ENCODE measurements around the gene DMXL2.

DNA sequence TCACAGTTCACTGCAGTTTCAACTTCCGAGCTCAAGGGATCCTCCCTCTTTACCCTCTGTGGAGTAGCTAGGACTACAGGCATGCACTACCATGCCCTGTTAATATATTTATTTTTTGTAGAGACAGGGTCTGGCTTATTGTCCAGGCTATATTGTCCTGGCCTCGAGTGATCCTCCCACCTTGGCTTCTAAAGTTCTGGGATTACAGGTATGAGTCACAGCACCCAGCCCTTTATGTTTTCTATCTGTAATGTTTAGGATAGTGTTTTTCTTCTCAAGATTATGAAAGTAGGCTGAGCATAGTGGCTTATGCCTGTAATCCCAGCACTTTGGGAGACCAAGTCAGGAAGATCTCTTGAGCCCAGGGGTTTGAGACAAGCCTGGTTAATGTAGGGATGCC lies 46.8 kb upstream of the DMXL2 start:
- TF ChIP-seq, protein P1, sequence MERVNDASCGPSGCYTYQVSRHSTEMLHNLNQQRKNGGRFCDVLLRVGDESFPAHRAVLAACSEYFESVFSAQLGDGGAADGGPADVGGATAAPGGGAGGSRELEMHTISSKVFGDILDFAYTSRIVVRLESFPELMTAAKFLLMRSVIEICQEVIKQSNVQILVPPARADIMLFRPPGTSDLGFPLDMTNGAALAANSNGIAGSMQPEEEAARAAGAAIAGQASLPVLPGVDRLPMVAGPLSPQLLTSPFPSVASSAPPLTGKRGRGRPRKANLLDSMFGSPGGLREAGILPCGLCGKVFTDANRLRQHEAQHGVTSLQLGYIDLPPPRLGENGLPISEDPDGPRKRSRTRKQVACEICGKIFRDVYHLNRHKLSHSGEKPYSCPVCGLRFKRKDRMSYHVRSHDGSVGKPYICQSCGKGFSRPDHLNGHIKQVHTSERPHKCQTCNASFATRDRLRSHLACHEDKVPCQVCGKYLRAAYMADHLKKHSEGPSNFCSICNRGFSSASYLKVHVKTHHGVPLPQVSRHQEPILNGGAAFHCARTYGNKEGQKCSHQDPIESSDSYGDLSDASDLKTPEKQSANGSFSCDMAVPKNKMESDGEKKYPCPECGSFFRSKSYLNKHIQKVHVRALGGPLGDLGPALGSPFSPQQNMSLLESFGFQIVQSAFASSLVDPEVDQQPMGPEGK (CRISPR knock-in tag; IDR thresholded peaks at IDR 0.05; ENCODE audit: borderline replicate concordance) = no peak
- TF ChIP-seq ZFP30 (CRISPR knock-in tag; IDR thresholded peaks at IDR 0.05) = no peak
- no peak for TF ChIP-seq GLIS3 (CRISPR knock-in tag; IDR thresholded peaks at IDR 0.05)
- TF ChIP-seq ESRRG (CRISPR knock-in tag; IDR thresholded peaks at IDR 0.05) = no peak

All from SK-N-SH treated with all-trans-retinoic acid at 6 μM for 48 hours (cell line).